ENCODE measurements around the gene PITX3. TPM values are rescaled to one million over a fixed set of nuclear protein-coding genes. Genes with fewer than 3 reads are reported as not detected.

The PITX3 gene
- total and polyA plus RNA-seq, 10 of the 15 experiments (the other 5 are each of a cell fraction or from before 2014, with no cell fraction given), result not detected

DNA sequence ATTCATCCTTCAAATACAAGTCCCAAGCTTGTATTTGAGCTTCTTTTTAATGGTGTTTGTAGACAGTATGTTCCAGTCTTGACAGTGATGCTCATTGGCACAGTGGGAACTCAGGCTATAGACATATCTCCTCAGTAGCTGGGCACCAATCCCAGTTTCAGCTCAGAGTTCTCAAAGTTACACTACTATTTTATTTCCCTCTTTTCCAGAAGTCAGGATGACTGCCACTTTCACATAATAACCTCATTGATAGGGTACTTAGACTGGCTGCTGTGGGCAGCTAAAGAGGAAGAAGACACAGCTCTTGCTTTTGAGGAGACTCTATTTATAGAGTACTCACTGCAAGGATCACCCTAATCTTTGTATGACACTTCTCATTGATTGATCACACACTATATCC is 6.4 kb upstream of the PITX3 start:
- peaks cover 4% of the 10 kb centered on the region; the same call in 1 of the 2 replicates for H3K4me1 ChIP-seq (ENCODE audit: control insufficient read depth, insufficient read depth, low read length)
- H3K9me3 ChIP-seq (replicated peaks; ENCODE audit: control insufficient read depth, insufficient read depth, low read length), result no peaks in the 10 kb centered on the region
- H3K36me3 ChIP-seq (ENCODE audit: control insufficient read depth in 2 of 2, insufficient read depth in 2 of 2, low read length in 1 of 2), result 0 out of 4 replicates have a peak, but pooled peaks cover 0 to 5% of the 10 kb centered on the region in 2 experiments
- TF ChIP-seq RFX5 (IDR thresholded peaks at IDR 0.05; ENCODE audit: low read depth, low read length), result no peak
- TF ChIP-seq ASH2L (IDR thresholded peaks at IDR 0.05; ENCODE audit: borderline replicate concordance, low read depth), result no peak
- TF ChIP-seq, protein P1, sequence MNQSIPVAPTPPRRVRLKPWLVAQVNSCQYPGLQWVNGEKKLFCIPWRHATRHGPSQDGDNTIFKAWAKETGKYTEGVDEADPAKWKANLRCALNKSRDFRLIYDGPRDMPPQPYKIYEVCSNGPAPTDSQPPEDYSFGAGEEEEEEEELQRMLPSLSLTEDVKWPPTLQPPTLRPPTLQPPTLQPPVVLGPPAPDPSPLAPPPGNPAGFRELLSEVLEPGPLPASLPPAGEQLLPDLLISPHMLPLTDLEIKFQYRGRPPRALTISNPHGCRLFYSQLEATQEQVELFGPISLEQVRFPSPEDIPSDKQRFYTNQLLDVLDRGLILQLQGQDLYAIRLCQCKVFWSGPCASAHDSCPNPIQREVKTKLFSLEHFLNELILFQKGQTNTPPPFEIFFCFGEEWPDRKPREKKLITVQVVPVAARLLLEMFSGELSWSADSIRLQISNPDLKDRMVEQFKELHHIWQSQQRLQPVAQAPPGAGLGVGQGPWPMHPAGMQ (IDR thresholded peaks at IDR 0.05; ENCODE audit: borderline replicate concordance), result no peak
- no peak for TF ChIP-seq NR2C1 (IDR thresholded peaks at IDR 0.05)
- TF ChIP-seq, protein P2, sequence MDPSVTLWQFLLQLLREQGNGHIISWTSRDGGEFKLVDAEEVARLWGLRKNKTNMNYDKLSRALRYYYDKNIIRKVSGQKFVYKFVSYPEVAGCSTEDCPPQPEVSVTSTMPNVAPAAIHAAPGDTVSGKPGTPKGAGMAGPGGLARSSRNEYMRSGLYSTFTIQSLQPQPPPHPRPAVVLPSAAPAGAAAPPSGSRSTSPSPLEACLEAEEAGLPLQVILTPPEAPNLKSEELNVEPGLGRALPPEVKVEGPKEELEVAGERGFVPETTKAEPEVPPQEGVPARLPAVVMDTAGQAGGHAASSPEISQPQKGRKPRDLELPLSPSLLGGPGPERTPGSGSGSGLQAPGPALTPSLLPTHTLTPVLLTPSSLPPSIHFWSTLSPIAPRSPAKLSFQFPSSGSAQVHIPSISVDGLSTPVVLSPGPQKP (IDR thresholded peaks at IDR 0.05; ENCODE audit: low read depth, low read length), result no peak
- no peak for TF ChIP-seq RAD51 (IDR thresholded peaks at IDR 0.05)
- no peak for TF ChIP-seq ZNF217 (IDR thresholded peaks at IDR 0.05)
- ATAC-seq (no peak), DNase-seq (ENCODE audit: low read depth, low spot score) (no peak), FAIRE-seq (no peak)
- H3K27me3 ChIP-seq (replicated peaks in 1 of 2; ENCODE audit: control insufficient read depth in 2 of 2, insufficient read depth in 2 of 2, low read length in 1 of 2), result no peaks in the 10 kb centered on the region
- BruUV-seq (replicated peaks), result no TSS peak
- ChIA-PET RAD21 (ENCODE audit: unreplicated experiment) (interaction anchor here (0.5 to 1.5 kb wide), 6 partner anchors 14 to 1249 kb away, joined by 3 to 16 read pairs (median 4); no protein-coding TSS in a partner anchor), CTCF (interaction anchor here (0.6 to 5.1 kb wide), 12 partner anchors 11 to 677 kb away, joined by 3 to 49 read pairs (median 4); no protein-coding TSS in a partner anchor), SMC1A (ENCODE audit: uncharacterized antibody, unreplicated experiment) (interaction anchor here (0.8 to 2.2 kb wide), 7 partner anchors 12 to 102 kb away, joined by 3 to 7 read pairs (median 3); no protein-coding TSS in a partner anchor), POLR2A (interaction anchor here (0.5 to 1.8 kb wide), 5 partner anchors 15 to 849 kb away, joined by 3 to 6 read pairs (median 4); no protein-coding TSS in a partner anchor)
- peak overlapping the region; percentile 92 for H3K4me2 ChIP-seq (ENCODE audit: control insufficient read depth, insufficient read depth)
- peaks cover 62% of the 10 kb centered on the region for H3K79me2 ChIP-seq (ENCODE audit: control insufficient read depth, insufficient read depth, low read length)
- no peak overlapping the region for H3K27ac ChIP-seq (ENCODE audit: control insufficient read depth, insufficient read depth)
- intact Hi-C loops (cut with micrococcal nuclease; ENCODE audit: unreplicated experiment) (no loop called here), in situ Hi-C loops (cut with MboI) (no loop called here)
- H2AFZ ChIP-seq (ENCODE audit: control insufficient read depth, low read depth, low read length), result no peak overlapping the region
- no peak overlapping the region; the same call in 1 of the 2 replicates for H3K9ac ChIP-seq (ENCODE audit: control insufficient read depth, insufficient read depth, low read length)
- no peaks in the 10 kb centered on the region for H4K20me1 ChIP-seq (ENCODE audit: control insufficient read depth, insufficient read depth)
- peak overlapping the region; percentile 86 for H3K4me3 ChIP-seq

All from GM12878 (cell line).